HG03064 (cell line): Measurements from ENCODE around the gene HSD3B7.
"Not testable (repeated sequence)": the region's sequence is repeated elsewhere in the genome, so short reads cannot be mapped to it uniquely, and the experiment has no call there.

Experiments
- ATAC-seq: cut with Tn5 transposase; IDR thresholded peaks from one replicate; pipeline ENCODE4 v1.9.1; 2021; ENCODE audit warnings: low read depth; ENCODE audit not compliant: unreplicated experiment

The HSD3B7 gene

DNA sequence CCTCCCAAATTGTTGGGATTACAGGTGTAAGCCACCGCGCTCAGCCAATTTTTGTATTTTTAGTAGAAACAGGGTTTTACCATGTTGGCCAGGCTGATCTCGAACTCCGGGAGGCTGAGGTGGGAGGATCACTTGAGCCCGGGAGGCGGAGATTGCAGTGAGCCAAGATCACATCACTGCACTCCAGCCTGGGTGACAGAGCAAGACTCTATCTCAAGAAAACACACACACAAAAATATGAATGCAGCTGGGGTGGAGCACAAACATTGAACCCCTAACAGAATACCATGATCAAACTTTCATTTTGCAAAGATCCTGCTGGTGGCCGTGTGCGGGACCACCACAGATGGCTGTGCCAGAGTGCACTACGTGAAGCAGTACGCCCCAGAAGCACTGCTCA lies 32.7 kb downstream of the HSD3B7 start:
- ATAC-seq = not testable (repeated sequence)

DNA sequence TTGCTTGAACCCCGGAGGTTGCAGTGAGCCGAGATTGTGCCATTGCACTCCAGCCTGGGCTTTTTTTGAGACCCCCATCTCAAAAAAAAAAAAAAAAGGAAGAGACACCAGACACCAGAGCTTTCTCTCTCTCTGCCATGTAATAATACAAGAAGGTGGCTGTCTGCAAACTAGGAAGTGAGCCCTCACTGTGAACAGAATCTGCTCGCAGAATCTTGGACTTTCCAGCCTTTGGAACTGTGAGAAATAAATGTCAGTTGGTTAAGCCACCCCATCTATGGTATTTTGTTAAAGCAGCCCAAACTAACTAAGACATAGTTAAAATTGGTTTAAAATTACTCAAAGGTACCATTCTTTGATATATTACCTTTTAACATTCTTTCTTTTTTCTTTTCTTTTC lies 35.5 kb downstream of the HSD3B7 start:
- ATAC-seq = no peak

DNA sequence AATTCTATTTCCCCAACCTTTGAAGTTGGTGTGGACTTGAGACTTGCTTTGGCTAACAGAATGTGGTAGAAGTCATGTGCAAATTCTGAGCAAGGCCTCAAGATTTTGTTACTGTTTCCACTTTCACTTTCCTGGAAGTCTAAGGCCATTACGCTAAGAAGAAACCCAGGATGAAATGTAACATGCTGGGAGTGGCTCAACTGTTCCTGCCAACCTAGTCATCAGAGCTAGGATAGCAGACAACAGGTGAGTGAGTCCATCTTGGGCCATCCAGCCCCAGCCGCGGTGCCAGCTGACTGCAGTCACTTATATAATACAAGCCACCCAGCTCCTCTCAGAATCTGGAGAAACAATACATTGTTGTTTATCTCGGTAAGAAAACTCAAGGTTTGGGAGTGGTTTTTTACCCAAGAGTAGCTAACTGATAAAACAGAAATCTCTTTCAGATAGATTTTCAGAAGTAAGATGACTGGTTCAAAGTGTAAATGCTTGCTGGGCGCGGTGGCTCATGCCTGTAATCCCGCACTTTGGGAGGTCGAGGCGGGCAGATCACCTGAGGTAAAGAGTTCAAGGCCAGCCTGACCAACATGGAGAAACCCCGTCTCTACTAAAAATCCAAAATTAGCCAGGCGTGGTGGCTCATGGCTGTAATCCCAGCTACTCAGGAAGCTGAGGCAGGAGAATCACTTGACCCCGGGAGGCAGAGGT lies 37.7 kb downstream of the HSD3B7 start:
- no peak for ATAC-seq

DNA sequence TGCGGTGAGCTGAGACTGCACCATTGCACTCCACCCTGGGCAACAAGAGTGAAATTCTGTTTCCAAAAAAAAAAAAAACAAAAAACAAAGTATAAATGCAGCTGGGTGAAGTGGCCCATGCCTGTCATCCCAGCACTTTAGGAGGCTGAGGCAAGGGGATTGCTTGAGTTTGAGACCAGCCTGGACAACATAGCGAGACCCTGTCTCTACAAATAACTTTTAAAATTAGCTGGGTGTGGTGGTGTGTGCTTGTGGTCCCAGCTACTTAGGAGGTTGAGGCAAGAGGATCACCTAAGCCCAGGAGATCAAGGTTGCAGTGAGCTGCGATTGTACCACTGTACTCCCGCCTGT lies 38.2 kb downstream of the HSD3B7 start:
- no peak for ATAC-seq

DNA sequence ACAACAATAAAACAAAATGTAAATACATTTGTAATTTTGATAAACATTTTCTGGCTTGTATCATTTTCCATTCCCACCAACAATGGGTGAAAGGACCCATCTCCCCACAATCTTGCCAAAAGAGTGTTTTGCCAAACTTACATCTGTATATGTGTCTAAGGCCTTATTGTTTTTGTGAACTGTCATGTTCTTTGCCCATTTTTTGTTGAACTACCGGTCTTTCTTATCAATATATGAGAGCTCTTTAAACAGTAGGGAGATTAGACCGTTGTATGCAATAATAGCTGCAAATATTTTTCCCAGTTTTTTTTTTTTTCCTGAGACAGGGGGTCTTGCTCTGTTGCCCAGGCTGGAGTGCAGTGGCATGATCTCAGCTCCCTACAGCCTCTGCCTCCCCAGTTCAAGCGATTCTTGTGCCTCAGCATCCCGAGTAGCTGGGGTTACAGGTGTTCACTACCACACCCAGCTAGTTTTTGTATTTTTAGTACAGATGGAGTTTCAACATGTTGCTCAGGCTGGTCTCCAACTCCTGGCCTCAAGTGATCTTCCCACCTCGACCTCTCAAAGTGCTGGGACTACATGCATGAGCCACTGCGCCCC lies 38.7 kb downstream of the HSD3B7 start:
- ATAC-seq = no peak

DNA sequence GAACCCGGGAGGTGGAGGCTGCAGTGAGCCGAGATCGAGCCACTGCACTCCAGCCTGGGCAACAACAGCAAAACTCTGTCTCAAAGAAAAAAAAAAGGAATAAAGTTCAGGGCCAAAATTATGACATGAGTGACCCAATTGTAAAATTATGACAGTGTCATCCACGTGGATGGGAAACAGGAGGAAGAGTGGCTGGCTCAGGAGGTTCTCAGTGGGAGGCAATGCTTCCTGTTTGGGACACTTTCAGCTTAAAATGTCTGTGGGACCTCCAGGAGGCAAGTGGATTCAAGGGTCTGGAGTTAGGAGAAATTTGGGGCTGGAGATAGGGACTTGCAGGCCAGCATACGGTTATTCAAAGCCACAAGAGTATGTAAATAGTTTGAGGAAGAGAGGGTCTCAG lies 40.3 kb downstream of the HSD3B7 start:
- ATAC-seq = no peak

DNA sequence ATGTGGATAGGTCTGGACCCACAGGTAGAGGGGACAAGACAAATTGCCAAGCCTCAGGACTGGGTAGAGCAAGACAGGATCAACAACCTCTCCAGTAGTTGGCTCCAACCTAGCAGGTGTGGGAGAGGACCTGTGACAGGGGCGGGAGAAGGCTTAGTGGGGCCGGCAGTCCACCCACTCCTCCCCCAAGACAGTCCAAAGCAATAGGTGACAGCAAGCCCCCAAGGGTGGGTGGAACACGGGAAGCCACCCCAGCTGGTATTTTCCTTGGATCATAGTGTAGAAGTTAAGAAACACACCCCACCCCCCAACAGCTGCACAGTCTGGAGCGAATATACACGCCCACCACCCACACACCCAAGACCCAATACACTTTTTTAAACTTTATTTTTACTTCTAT lies 44.3 kb downstream of the HSD3B7 start:
- no peak for ATAC-seq

DNA sequence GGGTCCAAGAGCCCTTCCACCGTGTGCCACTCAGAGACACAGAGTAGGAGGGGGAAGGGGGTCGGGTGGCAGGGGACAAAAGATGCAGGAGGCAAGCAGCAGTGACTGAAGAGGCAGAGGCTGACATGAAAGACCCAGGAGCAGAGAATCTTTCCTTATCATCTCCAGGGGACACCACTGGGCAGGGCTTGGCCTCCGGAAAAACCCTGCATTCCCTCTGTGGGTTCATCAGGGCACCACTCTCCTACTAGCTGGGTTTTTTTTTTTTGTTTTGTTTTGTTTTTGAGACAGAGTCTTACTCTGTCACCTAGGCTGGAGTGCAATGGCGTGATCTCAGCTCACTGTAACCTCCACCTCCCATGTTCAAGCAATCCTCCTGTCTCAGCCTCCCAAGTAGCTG lies 46.3 kb downstream of the HSD3B7 start:
- ATAC-seq = no peak

DNA sequence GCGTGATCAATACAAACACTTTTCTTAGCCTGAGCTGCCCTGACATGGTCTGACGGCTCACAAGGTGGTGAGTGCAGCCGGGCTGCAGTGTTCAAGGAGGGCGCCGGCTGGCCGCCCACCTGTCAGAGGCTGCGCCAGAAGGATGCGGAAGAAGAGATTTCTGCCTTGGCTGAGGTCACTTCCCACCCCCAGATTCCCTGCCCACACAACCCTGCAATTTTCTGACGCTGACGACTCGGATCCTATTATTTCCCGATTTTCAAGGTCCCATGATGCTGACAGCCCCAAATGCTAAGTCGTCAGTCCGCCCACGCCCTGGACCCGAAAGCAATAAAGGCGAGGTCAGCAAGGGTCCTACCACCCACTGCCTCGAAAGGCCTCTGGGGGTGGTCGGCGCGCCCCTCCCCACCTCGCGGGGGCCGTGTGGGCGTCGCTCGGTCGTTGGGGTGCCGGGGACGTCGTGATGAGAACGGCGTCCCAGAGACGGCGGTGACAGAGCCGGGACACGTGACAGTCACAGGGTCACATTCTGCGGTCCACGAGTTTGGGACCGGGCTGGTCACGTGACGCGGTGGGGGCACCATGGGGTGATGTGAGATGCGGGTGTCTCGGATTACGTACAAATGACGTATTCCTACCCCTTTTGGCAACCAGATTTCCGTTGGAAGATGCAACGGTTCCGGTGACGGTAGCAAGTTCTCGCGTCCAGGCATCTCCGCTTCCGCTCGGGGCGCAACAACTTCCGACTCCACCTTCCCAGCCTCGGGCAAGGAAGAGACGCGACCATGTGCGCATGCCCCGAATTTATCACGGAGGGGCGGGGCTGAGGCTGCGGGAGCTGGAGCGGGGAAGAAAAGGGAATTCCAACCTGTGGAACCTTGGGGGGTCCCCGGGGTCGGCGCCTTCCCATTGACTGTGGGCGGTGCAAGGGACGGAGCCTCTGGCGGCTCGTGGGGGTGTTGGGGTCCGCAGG lies 48.0 kb downstream of the HSD3B7 start, which contains the start of gene STX4:
TSS of gene STX4 (plus strand) at position 823 of the 973 bp plus-strand sequence. CDS start 248 bp downstream, outside the sequence.
- peak; percentile 53 for ATAC-seq

DNA sequence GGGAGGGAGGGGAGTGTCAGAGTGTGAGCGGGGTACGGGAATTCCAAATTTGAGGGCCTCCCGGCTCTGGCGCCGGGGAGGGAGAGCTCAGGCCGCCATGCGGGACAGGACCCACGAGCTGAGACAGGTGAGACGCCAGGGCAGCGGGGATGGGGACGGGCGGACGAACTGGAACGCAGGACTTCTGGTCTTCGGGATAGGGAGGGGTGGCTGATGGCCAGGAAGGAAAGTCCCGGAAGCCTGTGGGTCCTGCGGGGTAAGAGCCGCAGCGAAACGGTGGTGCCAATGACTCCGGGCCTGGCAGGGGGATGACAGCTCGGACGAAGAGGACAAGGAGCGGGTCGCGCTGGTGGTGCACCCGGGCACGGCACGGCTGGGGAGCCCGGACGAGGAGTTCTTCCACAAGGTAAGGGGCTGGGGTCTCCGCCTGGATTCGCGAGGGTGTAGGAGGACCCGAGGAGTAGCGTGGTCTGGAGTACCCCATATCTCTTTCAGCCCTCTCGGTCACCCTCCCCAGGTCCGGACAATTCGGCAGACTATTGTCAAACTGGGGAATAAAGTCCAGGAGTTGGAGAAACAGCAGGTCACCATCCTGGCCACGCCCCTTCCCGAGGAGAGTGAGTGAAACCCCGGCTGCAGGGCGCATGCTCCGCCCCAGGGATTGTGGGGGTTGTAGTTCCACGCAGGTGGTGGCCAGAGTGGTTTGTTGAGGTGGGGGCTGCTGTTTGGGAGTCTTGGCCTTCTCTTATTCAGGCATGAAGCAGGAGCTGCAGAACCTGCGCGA lies 48.9 kb downstream of the HSD3B7 start:
- no peak for ATAC-seq

DNA sequence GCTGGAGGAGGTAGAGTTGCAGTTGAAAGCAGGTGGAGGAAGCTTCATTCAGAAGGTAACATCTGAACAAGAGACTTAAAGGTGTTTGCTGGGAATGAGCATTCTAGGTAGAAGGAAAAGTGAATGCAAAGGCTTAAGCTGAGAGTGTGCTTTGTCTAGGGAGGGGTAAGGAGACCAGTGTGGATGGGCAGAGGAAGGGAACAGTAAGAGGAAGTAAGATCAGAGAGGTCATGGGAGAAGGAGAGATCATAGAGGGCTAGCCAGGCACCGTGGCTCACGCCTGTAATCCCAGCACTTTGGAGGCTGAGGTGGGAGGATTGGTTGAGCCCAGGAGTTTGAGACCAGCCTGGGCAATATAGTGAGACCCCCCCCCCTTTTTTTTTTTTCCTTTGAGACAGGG lies 51.7 kb downstream of the HSD3B7 start:
- ATAC-seq = no peak
